Middle frontal gyrus (tissue), 1 donor: ENCODE results near the gene TNS4.
A peak's percentile ranks its signal among the peaks of the same experiment; 100 is the strongest.

Experiments
- DNase-seq: peaks from one replicate; pipeline ENCODE4 v3.0.0-alpha.2; 2015; ENCODE audit warnings: low spot score; ENCODE audit errors: extremely low spot score

TNS4 gene

DNA sequence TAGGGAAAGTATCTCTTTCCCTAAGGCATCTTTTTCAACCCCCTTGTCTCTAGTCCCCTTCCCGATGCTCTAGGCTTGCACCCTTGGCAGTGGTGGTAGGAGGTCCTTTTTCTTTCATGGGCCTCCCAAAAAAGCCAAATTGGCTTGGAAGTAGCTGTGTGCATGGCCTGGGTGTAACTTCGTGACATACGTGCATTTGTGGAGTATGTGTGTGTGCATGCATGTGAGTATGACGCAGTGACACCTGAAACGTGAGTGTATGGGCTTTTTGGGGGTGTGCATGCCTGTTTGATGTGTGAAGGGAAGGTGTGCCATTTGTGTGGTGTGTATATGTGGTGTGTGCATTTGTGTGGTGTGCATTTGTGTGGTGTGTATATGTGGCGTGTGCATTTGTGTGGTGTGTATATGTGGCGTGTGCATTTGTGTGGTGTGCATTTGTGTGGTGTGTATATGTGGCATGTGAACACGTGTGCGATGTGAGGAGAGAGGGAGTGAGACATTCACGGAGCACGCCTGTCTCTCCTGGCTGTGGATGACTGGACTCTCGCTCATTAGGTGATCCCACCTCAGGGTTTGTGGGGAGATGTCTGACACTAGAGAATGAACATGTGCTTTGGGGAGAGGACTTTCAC lies 42.5 kb downstream of the TNS4 start:
- DNase-seq, result no peak

DNA sequence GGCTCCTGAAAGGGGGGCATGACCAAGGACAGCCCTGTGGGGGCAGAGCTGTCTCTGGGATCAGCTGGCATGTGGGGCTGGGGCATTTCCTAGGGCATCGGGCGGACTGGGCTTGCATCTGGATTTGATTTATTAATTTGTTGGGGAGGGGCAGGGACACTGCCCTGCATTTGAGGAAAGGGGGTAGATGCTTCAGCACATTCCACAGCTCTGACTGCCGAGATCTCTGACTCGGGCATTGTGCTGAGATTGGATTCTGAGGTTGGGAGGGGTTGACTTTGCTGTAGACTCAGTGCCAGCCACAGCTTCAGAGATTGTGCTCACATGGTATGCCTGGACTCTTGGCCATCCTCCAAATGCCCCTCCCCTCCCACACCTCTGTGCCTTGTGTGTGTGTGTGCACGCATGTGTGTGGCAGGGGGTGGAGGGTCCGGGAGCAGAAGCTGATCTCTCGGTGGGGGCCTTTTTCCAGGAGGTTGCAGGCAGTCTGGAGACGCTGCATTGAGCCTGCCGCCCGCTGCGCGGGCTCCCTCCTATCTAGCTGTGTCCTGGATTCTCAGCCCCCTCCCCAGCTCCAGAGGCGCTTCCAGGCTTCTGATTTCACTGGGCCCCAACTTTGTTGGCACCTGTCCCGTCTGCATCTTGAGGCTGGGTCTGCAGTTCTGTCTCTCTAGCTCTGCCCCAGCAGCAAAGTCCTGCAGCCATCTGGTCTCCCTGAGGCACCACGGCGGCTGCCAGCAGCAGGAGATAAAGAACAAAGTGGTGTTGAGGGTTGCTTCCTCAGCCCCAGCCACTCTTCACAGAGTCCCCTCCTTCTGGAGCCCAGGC lies 43.2 kb downstream of the TNS4 start:
- DNase-seq, result no peak

DNA sequence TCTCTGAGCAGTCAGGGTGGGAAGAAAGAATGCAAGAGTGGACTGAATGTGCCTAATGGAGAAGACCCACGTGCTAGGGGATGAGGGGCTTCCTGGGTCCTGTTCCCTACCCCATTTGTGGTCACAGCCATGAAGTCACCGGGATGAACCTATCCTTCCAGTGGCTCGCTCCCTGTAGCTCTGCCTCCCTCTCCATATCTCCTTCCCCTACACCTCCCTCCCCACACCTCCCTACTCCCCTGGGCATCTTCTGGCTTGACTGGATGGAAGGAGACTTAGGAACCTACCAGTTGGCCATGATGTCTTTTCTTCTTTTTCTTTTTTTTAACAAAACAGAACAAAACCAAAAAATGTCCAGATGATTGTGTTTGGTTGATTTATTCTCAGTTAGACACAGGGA lies 44.1 kb downstream of the TNS4 start:
- no peak for DNase-seq

DNA sequence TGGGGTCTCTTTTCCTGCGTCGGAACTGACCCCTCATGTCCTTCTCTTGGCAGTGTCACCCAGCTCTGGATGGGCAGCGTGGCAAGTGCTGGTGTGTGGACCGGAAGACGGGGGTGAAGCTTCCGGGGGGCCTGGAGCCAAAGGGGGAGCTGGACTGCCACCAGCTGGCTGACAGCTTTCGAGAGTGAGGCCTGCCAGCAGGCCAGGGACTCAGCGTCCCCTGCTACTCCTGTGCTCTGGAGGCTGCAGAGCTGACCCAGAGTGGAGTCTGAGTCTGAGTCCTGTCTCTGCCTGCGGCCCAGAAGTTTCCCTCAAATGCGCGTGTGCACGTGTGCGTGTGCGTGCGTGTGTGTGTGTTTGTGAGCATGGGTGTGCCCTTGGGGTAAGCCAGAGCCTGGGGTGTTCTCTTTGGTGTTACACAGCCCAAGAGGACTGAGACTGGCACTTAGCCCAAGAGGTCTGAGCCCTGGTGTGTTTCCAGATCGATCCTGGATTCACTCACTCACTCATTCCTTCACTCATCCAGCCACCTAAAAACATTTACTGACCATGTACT lies 44.9 kb downstream of the TNS4 start:
- no peak for DNase-seq

DNA sequence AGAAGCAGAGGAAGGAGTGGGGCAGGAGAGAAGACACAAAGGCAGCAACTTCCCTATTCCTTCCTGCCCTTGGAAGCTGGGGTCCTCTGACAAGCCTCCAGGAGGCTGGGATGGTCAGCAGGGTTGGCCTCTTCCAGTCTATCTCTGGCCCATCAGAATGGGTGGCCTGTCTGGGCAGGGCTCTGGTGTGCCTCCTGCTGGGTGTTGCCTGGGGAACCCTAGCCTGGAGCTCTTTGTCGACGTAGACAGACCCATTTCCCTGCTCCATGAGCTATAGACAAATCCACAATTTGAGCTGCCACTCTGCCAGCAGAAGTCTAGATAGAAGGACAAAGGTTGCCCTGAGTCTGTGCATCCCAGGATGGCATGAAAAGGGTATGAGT lies 46.8 kb downstream of the TNS4 start:
- DNase-seq, result no peak

DNA sequence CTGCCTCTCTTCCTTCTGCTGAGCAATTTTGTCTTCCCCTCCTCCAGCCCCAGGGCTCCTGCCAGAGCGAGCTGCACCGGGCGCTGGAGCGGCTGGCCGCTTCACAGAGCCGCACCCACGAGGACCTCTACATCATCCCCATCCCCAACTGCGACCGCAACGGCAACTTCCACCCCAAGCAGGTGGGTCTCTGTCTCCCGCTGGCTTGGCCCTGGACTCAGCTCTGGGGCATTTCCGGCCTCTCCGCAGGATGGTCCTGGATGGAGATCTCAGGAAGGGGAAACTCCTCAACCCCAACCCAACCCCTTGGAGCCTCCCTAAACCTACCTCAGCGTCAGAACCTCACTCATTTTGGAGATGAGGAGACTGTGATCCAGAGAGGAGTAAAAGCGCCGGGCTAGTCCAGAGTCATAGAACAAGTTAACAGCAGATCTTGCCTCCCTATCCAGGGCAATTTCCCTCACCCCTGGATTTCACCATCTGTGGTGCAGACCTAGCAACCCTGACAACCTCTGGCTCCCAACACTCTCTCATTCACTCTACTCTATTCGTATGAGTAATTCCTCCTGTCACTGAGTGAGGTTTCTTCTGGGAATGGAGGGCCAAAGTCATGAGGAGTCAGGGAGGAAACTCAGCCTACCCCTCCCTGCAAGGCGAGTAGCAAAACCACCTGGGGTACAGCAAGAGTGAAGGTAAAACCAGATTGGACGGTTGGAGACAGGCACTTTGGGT lies 47.4 kb downstream of the TNS4 start:
- DNase-seq, result no peak

DNA sequence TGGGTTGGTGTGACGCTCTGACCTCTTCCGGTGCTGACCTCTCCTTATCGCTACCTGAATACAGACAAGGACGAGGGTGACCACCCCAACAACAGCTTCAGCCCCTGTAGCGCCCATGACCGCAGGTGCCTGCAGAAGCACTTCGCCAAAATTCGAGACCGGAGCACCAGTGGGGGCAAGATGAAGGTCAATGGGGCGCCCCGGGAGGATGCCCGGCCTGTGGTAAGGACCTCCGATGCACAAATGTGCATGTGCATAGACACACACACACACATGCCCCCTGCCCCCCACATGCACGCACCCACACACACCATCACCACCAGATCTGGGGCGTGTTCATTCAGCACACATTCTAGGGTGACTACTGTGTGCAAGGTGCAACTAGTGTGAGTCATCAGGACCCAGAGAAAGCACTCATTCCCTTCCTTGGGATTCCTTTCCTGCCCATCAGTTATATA lies 48.5 kb downstream of the TNS4 start:
- DNase-seq, result no peak

DNA sequence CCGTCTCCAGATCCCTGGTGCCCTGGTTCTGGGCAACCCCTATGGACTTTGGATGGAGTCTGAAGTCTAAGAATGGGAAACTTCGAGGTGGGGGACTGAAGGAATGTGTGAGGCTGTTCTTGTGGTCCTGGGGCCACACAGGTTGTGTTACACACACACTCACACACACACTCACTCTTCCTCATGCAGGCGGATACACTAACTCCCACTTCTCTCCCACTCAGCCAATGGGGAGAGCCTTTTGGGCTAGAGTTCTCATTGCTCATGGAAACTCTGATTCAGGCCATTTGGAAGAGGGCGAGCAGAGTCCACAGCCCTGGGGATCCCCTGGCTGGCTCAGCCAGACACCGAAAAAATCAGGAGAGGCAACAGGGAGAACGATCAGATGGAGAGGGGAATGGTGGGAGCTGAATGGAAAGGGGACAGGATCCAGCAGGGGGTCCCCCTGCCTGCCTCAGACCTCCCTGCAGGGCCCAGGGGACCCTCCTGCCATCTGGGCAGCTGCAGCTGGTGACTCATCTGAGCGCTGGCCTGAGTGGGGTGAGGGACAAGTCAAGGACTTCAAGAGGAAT lies 49.1 kb downstream of the TNS4 start:
- DNase-seq, result no peak

DNA sequence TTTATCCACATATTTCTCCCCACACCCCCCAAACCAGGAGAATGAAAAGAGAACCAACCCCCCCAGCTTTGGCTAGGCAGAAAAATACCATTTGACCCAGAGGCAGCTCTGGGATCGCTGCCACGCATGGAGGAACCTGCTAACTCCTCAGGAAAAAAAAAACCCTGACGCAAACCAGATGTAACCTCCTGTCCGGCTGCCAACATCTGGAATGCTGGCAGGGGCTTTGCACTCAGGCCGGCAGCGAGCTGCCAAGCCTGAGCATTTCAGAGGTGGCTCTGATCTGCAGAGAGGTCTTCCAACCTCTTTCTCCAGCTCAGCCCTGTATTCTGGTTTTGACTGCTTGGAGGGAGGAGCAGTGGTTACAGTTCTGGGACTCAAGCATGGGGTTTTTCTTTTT lies 50.0 kb downstream of the TNS4 start:
- no peak for DNase-seq

DNA sequence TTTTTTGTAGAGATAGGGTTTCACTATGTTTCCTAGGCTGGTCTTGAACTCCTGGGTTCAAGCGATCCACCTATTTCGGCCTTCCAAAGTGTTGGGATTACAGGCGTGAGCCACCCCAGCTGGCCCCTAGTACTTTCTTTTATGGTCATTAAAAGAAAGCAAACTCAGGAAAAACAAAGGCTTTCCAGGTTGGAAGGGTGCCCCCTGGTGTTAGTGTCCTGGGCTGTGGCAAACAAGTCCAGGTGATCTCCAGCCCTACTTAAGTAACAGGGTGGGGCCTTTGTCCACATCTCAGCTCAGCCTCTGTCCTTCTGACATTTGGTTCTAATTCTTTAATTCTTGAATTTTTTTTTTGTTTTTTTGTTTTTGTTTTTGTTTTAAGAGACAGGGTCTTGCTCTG lies 51.2 kb downstream of the TNS4 start:
- no peak for DNase-seq

DNA sequence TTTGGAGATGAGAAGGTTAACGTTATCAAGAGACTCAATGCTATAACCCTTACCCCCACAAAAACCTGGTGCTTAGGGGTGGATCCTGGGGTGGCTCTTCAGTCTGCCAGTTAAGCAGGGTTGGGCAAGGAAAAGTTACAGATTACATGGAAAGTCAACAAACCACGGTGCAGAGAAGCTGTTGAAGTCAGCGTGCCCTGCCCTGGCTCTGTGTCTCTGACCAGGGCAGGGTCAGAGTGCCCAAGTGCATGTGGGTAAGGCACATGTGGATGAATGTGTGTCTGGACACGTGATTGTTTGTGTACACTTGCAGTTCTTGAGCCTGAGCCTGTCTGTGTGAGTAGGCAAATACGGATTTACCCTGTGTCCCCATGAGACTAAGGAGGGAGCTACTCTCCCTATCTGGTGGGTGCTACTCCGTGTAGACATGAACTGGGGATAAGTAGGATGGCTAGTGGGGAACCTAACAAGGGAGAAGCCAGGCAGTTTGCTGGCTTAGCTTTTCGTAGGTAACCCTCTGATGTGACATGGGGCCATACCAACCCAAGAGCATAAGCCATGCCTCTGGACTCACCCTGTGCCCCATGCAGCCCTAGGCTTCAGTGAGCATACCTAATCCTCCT lies 52.7 kb downstream of the TNS4 start:
- no peak for DNase-seq

DNA sequence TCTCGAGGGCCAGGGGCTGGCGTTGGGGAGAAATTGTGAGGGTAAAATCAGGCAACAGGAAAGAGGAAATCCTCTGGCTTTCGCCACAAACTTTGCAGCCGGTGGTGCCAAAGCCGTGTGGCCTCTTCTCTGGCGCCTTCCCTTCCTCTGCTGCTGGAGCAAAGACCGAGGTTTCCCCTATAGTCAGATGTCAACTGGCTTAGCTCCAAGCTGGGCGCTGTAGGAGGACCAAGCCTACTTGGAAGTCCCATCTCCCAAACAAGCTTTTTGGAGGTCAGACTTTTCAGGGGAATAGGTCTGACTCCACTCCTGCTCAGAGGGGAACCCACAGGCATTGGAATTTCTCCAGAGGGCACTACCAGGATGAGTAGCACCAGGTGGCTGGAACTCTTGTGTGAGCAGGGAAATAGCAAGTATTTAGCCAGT lies 53.2 kb downstream of the TNS4 start:
- DNase-seq, result no peak

DNA sequence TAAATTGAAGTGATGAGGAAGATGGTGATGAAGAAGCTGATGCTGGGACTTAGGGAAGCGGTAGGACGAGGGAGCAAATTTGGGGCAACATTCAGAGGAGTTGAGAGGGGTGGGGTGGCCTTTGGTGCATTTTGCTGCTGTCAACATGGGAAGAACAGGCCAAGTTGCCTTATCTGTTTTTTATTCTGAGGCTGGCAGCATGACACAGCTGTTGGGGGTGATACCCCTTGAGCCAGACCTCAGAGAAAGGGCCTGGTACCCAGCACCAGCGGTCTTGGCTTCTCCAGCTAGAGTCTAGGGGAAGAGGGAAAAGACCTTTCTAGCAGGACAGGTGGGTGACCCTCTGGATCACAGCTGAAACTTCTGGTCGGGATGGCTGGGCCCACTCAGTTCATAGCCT lies 53.6 kb downstream of the TNS4 start:
- no peak for DNase-seq

DNA sequence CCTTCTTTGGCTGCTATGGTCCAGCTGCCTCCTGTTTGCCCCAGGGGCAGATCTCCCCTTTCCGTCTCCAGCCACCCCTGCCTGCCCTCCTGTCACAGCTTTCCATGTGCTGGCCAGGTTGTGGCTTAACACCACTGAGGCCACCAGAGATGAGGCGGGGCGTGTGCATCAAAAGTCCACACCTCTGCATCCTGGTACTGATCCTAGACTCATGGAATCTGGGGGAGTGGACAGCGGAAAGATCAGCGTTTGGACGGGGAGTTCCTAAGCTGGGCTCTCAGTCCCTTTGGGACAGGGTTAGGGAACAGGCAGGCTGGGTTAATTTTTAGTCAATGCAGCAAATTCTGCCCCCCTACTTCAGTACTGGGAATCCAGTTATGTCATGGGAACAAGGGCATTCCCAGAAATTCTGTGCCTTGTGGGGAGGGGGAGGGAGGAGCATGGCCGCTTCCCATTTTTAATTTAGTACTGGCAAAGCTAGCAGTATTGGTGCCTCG lies 54.2 kb downstream of the TNS4 start:
- DNase-seq, result no peak

DNA sequence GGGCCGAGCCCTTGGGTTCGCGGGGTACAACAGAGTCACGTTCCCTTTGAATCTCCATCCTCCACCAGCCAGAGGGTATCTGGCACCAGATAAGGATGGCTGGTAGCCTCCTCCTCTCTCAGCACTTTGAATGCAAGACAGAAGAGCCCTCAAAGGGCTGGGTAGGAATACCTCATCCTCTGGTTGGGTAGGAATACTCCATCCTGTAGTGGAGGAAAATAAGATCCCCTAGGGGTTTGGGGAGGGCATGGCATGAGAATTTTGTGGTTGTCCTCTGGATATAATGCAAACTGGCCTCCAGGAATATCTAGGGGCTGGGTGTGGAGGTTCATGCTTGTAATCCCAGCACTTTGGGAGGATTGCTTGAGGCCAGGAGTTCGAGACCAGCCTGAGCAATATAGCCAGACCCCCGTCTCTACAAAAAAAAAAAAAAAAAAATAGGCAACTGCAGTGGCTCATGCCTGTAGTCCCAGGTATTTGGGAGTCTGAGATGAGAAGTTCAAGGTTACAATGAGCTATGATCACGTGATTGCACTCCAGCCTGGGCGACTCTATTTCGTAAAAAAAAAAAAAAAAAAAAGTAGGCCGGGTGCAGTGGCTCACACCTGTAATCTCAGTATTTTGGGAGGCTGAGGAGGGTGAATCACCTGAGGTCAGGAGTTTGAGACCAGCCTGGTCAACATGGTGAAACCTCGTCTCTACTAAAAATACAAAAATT lies 55.5 kb downstream of the TNS4 start:
- DNase-seq, result no peak

DNA sequence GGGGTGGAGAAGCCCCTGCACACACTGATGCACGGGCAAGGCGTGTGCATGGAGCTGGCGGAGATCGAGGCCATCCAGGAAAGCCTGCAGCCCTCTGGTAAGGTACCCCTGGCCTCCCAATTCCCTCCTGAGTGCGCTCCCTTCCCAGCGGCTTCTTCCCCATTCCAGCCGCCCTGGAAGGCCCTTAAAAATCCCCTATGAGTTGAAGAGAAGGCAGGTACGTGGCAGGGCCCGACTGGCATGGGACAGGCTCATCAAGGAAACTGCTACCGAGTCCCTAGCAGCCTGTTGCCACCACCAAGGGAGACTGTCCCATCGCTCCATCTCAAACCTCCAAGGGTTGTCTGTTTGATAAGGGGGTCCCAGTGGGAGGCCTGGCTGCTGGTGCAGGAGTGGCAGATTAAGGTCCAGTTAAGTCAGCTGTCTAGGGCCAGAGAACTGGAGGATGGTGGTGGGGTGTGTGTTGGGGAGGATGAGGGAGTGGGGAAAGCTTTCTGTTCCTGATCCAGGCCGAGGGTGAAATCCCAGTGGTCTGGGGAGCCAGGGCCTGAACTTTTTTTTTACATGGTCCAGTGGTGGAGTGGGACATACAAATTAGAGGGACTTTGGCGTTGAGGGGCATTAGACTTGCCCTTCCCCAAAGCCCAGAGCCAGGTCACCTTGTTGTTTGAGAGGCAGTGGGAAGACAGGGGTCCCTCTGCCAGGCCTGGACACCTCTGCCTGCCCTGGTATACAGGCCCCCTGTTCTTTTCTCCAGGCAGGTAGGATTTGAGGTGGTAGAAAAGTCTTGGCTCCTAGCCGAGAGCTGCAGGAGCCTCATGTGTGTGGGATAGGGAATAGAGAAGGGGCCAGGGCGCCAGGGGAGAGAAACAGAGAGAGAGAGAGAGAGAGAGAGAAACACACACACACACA lies 57.2 kb downstream of the TNS4 start:
- DNase-seq, result no peak

DNA sequence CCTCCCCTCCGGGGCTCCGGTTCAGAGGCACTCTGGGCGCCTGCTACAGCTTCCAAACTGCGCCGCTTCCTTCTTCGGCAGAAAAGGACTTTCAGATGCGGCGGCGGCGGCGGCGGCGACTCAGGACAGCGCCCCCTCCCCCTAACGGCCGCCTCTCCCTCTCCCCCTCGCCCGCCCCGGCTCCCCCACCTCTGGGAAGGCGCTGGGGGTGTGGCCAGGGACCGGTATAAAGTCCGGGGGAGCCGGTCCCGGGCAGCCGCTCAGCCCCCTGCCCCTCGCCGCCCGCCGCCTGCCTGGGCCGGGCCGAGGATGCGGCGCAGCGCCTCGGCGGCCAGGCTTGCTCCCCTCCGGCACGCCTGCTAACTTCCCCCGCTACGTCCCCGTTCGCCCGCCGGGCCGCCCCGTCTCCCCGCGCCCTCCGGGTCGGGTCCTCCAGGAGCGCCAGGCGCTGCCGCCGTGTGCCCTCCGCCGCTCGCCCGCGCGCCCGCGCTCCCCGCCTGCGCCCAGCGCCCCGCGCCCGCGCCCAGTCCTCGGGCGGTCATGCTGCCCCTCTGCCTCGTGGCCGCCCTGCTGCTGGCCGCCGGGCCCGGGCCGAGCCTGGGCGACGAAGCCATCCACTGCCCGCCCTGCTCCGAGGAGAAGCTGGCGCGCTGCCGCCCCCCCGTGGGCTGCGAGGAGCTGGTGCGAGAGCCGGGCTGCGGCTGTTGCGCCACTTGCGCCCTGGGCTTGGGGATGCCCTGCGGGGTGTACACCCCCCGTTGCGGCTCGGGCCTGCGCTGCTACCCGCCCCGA lies 58.0 kb downstream of the TNS4 start, which contains the start of gene IGFBP4:
Gene IGFBP4, plus strand, starts transcription at position 255 of the 792 bp plus-strand sequence. Its CDS starts 286 bp downstream, at position 541.
- peak; percentile 39 for DNase-seq
